Mesenchymal stem cell (in vitro differentiated cells and primary cell): ENCODE data around the gene PSORS1C2.

ENCODE experiments used
- DNase-seq: peaks from one replicate; pipeline ENCODE4 v3.0.0-alpha.2; 2013
- H2AFZ ChIP-seq: one replicate; pipeline ENCODE4 v1.6.1; 2013; ENCODE audit warnings: low read depth, mild to moderate bottlenecking, control low read depth, inconsistent platforms, low read length, moderate library complexity
- H2AK5ac ChIP-seq: 2 replicates; pipeline ENCODE4 v1.6.1; 2013; ENCODE audit warnings: low read length, moderate library complexity, mild to moderate bottlenecking, inconsistent platforms; ENCODE audit not compliant: severe bottlenecking
- H2BK120ac ChIP-seq: one replicate; pipeline ENCODE4 v1.6.1; 2013; ENCODE audit warnings: low read depth, mild to moderate bottlenecking, inconsistent platforms, low read length, moderate library complexity
- H2BK12ac ChIP-seq, 2 experiments: one replicate each; pipeline ENCODE4 v1.6.1; 2013; ENCODE audit warnings: inconsistent platforms in 2 of 2, low read length in 2 of 2, mild to moderate bottlenecking in 2 of 2, moderate library complexity in 2 of 2, control low read depth in 1 of 2
- H2BK15ac ChIP-seq: one replicate; pipeline ENCODE4 v1.6.1; 2013; ENCODE audit warnings: mild to moderate bottlenecking, low read depth, inconsistent platforms; ENCODE audit not compliant: poor library complexity, severe bottlenecking
- H2BK5ac ChIP-seq: 2 replicates; pipeline ENCODE4 v1.6.1; 2013; ENCODE audit warnings: low read depth, mild to moderate bottlenecking, low read length, control low read depth, inconsistent platforms; ENCODE audit not compliant: poor library complexity, severe bottlenecking
- H3K14ac ChIP-seq, 2 experiments: one replicate each; pipeline ENCODE4 v1.6.1; 2013; ENCODE audit warnings: inconsistent platforms in 2 of 2, low read length in 2 of 2, control low read depth in 1 of 2, mild to moderate bottlenecking in 1 of 2, moderate library complexity in 1 of 2
- H3K18ac ChIP-seq, 2 experiments: one replicate each; pipeline ENCODE4 v1.6.1; 2013; ENCODE audit warnings: inconsistent platforms in 2 of 2, low read length in 2 of 2, control low read depth in 1 of 2, low read depth in 1 of 2, mild to moderate bottlenecking in 1 of 2
- H3K23ac ChIP-seq, 2 experiments: one replicate each; pipeline ENCODE4 v1.6.1; 2013; ENCODE audit warnings: inconsistent platforms in 2 of 2, low read length in 2 of 2, mild to moderate bottlenecking in 2 of 2, moderate library complexity in 2 of 2, control low read depth in 1 of 2
- H3K27ac ChIP-seq: 2 replicates; pipeline ENCODE4 v1.5.1; 2013; ENCODE audit warnings: mild to moderate bottlenecking, moderate library complexity, low read length, control low read depth, inconsistent platforms; ENCODE audit not compliant: poor library complexity, severe bottlenecking
- H3K27me3 ChIP-seq, 2 experiments: 2 replicates each; pipeline versions ENCODE4 v1.6.1 to v1.7.0; 2013; ENCODE audit warnings: low read length in 2 of 2, mild to moderate bottlenecking in 2 of 2, moderate library complexity in 2 of 2, control low read depth in 1 of 2, inconsistent platforms in 1 of 2; ENCODE audit not compliant: control insufficient read depth in 1 of 2, insufficient read depth in 1 of 2
- H3K36me3 ChIP-seq, 2 experiments: 2 replicates each; pipeline versions ENCODE4 v1.6.1 to v1.7.0; 2013; ENCODE audit warnings: low read length in 2 of 2, control low read depth in 1 of 2, inconsistent platforms in 1 of 2, low read depth in 1 of 2, mild to moderate bottlenecking in 1 of 2; ENCODE audit not compliant: insufficient read depth in 2 of 2, control insufficient read depth in 1 of 2
- H3K4ac ChIP-seq, 2 experiments: one replicate each; pipeline ENCODE4 v1.6.1; 2013; ENCODE audit warnings: inconsistent platforms in 2 of 2, low read length in 2 of 2, mild to moderate bottlenecking in 2 of 2, moderate library complexity in 2 of 2, control low read depth in 1 of 2, low read depth in 1 of 2
- H3K4me1 ChIP-seq: 2 replicates; pipeline ENCODE4 v1.6.1; 2013; ENCODE audit warnings: low read depth, low read length, control low read depth; ENCODE audit not compliant: control insufficient read depth, insufficient read depth
- H3K4me2 ChIP-seq: 2 replicates; pipeline ENCODE4 v1.6.1; 2013; ENCODE audit warnings: low read length, mild to moderate bottlenecking, inconsistent platforms; ENCODE audit not compliant: poor library complexity, severe bottlenecking
- H3K4me3 ChIP-seq, 2 experiments: 2 replicates each; pipeline versions ENCODE4 v1.5.1 to v1.7.0; 2013; ENCODE audit warnings: low read length in 2 of 2, mild to moderate bottlenecking in 2 of 2, control low read depth in 1 of 2, low read depth in 1 of 2; ENCODE audit not compliant: insufficient read depth in 1 of 2
- H3K79me1 ChIP-seq: replicated peaks from 2 replicates; pipeline ENCODE4 v1.6.1; 2013; ENCODE audit warnings: mild to moderate bottlenecking, control low read depth, low read length, inconsistent platforms; ENCODE audit not compliant: poor library complexity, severe bottlenecking
- H3K9ac ChIP-seq: 2 replicates; pipeline ENCODE4 v1.7.0; 2013; ENCODE audit warnings: mild to moderate bottlenecking, low read length, moderate library complexity
- H3K9me3 ChIP-seq: 2 replicates; pipeline ENCODE4 v1.7.0; 2013; ENCODE audit warnings: mild to moderate bottlenecking, low read length; ENCODE audit not compliant: control insufficient read depth
- H4K8ac ChIP-seq: one replicate; pipeline ENCODE4 v1.6.1; 2013; ENCODE audit warnings: inconsistent platforms, mild to moderate bottlenecking, low read length, moderate library complexity
- H4K91ac ChIP-seq: one replicate; pipeline ENCODE4 v1.6.1; 2013; ENCODE audit warnings: mild to moderate bottlenecking, low read length, inconsistent platforms
- WGBS: methylation state at CpG from one replicate; pipeline ENCODE4 v1.1.7; 2013; ENCODE audit warnings: mixed read lengths; 5-methylcytosine and 5-hydroxymethylcytosine counted together

PSORS1C2 gene

DNA sequence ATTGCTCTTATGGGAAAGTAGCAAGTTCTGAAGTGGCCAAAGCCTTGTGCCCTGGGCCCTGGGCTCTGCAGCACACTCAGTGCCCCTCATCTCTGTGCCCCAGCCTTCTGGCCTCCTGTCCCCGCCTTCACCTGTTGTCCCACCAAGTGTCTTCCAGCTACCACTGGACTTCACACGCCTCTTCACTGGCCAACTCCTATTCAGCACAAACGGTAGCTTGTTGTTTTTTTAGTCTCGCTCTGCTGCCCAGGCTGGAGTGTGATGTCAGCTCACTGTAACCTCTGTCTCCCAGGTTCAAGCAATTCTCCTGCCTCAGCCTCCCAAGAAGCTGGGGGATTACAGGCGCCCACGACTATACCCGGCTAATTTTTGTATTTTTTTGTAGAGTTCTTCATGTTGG is 13.9 kb upstream of the PSORS1C2 start:
- H3K4me2 ChIP-seq, result no peak overlapping the region
- no peak overlapping the region for H2BK15ac ChIP-seq
- peaks cover 14% of the 10 kb centered on the region for H3K79me1 ChIP-seq
- H2AK5ac ChIP-seq, result peak overlapping the region; percentile 79
- H3K27me3 ChIP-seq, result no peaks in the 10 kb centered on the region
- no peaks in the 10 kb centered on the region for H3K9me3 ChIP-seq
- H3K4me3 ChIP-seq, result no peak overlapping the region
- H3K4me1 ChIP-seq, result peaks cover 20% of the 10 kb centered on the region
- no peak overlapping the region for H4K91ac ChIP-seq
- no peak overlapping the region for H2BK12ac ChIP-seq
- no peak overlapping the region for H2BK120ac ChIP-seq
- H4K8ac ChIP-seq, result no peak overlapping the region
- 95% methylated on average over 7 of the region's 7 CpGs for WGBS
- H3K4ac ChIP-seq, result no peak overlapping the region
- H3K9ac ChIP-seq, result no peak overlapping the region
- H3K18ac ChIP-seq, result no peak overlapping the region
- H3K14ac ChIP-seq, result no peak overlapping the region
- no peak overlapping the region for H2AFZ ChIP-seq
- peak overlapping the region; percentile 63 for H3K27ac ChIP-seq
- no peak for DNase-seq
- H3K23ac ChIP-seq, result no peak overlapping the region
- H2BK5ac ChIP-seq, result no peak overlapping the region
- H3K36me3 ChIP-seq, result peaks cover 34 to 43% of the 10 kb centered on the region in 2 experiments

DNA sequence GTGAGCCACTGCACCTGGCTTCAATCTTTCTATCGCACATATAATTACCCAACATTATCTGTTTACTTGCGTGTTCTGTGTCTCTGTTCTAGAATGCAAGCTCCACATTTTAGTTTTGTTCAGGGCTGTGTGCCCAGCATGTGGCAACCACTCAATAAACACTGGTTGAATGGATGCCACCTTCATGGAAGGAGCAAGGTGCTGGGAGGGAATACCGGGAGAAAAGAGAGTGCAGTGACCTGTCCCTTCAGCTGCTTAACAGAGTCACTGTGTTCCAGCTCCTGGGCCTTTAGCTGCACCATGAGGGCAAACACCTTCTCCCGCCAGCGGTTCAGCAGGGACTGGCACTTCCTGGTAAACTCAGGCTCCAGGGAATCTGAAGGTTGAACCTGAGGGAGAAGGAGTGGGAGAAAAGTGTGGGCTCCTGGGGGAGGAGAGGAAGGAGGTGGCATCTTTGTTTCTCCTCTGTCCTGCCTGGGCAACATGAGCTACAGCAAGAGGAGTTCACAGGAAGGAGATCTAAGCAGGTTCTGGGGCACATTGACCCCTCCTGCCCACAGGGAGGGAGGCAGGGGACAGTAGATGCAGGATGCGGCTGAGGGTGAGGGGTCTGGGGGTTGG is 11.1 kb upstream of the PSORS1C2 start:
- H3K14ac ChIP-seq, result no peak overlapping the region
- H3K27ac ChIP-seq, result no peak overlapping the region
- H3K36me3 ChIP-seq, result peaks cover 41 to 44% of the 10 kb centered on the region in 2 experiments
- H4K8ac ChIP-seq, result no peak overlapping the region
- peaks cover 3% of the 10 kb centered on the region for H3K79me1 ChIP-seq
- H3K9me3 ChIP-seq, result no peaks in the 10 kb centered on the region
- peaks cover 12% of the 10 kb centered on the region for H3K4me1 ChIP-seq
- H2BK15ac ChIP-seq, result no peak overlapping the region
- no peak overlapping the region for H3K18ac ChIP-seq
- no peaks in the 10 kb centered on the region for H3K27me3 ChIP-seq
- H2AK5ac ChIP-seq, result no peak overlapping the region
- 83% methylated on average over 6 of the region's 6 CpGs for WGBS
- H3K23ac ChIP-seq, result no peak overlapping the region
- no peak overlapping the region for H2AFZ ChIP-seq
- H2BK120ac ChIP-seq, result no peak overlapping the region
- no peak overlapping the region for H2BK5ac ChIP-seq
- no peak overlapping the region for H2BK12ac ChIP-seq
- H3K4me3 ChIP-seq, result no peak overlapping the region
- H3K4me2 ChIP-seq, result no peak overlapping the region
- no peak for DNase-seq
- H3K9ac ChIP-seq, result no peak overlapping the region
- H3K4ac ChIP-seq, result no peak overlapping the region
- H4K91ac ChIP-seq, result no peak overlapping the region

DNA sequence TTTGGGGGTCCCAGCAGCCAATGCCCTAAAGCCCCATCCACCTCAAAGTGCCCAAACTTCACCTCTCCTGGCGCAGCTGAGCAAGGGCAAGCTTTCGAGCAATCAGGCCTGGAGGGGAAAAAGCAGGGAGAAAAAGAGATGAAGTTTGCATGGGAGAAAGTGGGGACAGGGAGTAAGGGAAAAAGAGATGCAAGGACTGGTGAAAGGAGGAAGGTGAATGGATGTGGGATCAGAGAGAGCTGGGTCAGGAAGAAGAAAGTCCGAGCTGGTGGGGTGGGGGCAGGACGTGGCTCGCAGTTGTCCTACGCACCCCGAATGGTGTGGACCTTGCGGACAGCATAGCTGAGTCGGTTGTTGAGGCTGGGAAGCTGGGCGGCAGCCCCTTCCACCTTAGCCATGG is 6.5 kb upstream of the PSORS1C2 start:
- H2BK120ac ChIP-seq, result no peak overlapping the region
- H2AK5ac ChIP-seq, result no peak overlapping the region
- no peak for DNase-seq
- H3K27ac ChIP-seq, result no peak overlapping the region
- H4K91ac ChIP-seq, result no peak overlapping the region
- no peak overlapping the region for H3K9ac ChIP-seq
- no peaks in the 10 kb centered on the region for H3K79me1 ChIP-seq
- H2BK12ac ChIP-seq, result no peak overlapping the region
- no peak overlapping the region for H3K18ac ChIP-seq
- no peak overlapping the region for H3K4ac ChIP-seq
- H3K4me3 ChIP-seq, result no peak overlapping the region
- H2BK15ac ChIP-seq, result no peak overlapping the region
- H2BK5ac ChIP-seq, result no peak overlapping the region
- no peak overlapping the region for H3K4me2 ChIP-seq
- no peak overlapping the region for H3K23ac ChIP-seq
- H3K36me3 ChIP-seq, result peaks cover 35 to 37% of the 10 kb centered on the region in 2 experiments
- H4K8ac ChIP-seq, result no peak overlapping the region
- WGBS, result 92% methylated on average over 10 of the region's 10 CpGs
- H3K9me3 ChIP-seq, result no peaks in the 10 kb centered on the region
- peaks cover 14% of the 10 kb centered on the region for H3K4me1 ChIP-seq
- H3K14ac ChIP-seq, result no peak overlapping the region
- no peak overlapping the region for H2AFZ ChIP-seq
- H3K27me3 ChIP-seq, result no peaks in the 10 kb centered on the region

GRCh38 chr6:31144970-31145340 is 6.1 kb upstream of the PSORS1C2 start:
- no peak overlapping the region for H2AFZ ChIP-seq
- no peaks in the 10 kb centered on the region for H3K9me3 ChIP-seq
- no peak overlapping the region for H3K23ac ChIP-seq
- no peak overlapping the region for H3K4me3 ChIP-seq
- WGBS, result 73% methylated on average over 8 of the region's 11 CpGs
- H2BK5ac ChIP-seq, result no peak overlapping the region
- H3K4me1 ChIP-seq, result peaks cover 13% of the 10 kb centered on the region
- H3K36me3 ChIP-seq, result peaks cover 31 to 32% of the 10 kb centered on the region in 2 experiments
- H3K27ac ChIP-seq, result no peak overlapping the region
- no peak overlapping the region for H2BK15ac ChIP-seq
- no peak overlapping the region for H2BK120ac ChIP-seq
- no peak overlapping the region for H2BK12ac ChIP-seq
- no peaks in the 10 kb centered on the region for H3K79me1 ChIP-seq
- no peak overlapping the region for H3K9ac ChIP-seq
- H3K27me3 ChIP-seq, result no peaks in the 10 kb centered on the region
- H4K91ac ChIP-seq, result no peak overlapping the region
- H3K4ac ChIP-seq, result no peak overlapping the region
- H4K8ac ChIP-seq, result no peak overlapping the region
- no peak overlapping the region for H2AK5ac ChIP-seq
- no peak overlapping the region for H3K14ac ChIP-seq
- H3K18ac ChIP-seq, result no peak overlapping the region
- H3K4me2 ChIP-seq, result no peak overlapping the region
- DNase-seq, result no peak
